ENCODE results near the gene UEVLD. TPM values are rescaled to one million over a fixed set of nuclear protein-coding genes. Genes with fewer than 3 reads are reported as not detected.
"Not testable (repeated sequence)": the region's sequence is repeated elsewhere in the genome, so short reads cannot be mapped to it uniquely, and the experiment has no call there.

The UEVLD gene
- total RNA-seq, 1 experiment from 2014 or later = 8.2 TPM

DNA sequence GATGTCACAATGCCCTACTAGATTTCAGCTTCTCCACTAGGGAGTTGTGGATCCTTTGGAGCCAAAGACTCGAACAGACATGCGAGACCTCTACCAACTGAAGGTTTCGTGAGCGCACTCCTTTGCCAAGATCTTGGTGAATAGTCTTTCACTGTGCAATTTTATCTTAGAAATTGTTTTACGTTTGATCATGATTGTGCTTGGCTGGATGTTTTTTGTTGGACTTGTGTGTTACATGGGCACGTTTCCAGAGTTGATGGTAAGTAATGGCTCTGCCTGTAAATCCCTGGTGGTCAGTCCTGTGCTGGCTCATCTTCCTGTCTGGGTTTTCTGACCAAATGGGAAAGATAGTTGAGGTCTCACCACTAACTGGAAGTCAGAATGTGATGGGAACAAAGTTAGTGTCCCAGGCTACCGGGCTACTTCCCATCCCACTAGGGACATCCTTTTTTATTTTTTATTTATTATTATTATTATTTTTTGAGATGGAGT, 11.3 kb upstream of the UEVLD start, which contains the start of gene MISFA:
Gene MISFA, plus strand, starts transcription at position 51 of the 492 bp plus-strand sequence. Its CDS starts 140 bp downstream, at position 191.
- H3K36me3 ChIP-seq = no peaks in the 10 kb centered on the region
- H3K9me3 ChIP-seq = no peaks in the 10 kb centered on the region
- no peak within 1 kb of the TSS for H3K4me3 ChIP-seq
- no peaks in the 10 kb centered on the region for H3K27me3 ChIP-seq
- DNase-seq = no peak

DNA sequence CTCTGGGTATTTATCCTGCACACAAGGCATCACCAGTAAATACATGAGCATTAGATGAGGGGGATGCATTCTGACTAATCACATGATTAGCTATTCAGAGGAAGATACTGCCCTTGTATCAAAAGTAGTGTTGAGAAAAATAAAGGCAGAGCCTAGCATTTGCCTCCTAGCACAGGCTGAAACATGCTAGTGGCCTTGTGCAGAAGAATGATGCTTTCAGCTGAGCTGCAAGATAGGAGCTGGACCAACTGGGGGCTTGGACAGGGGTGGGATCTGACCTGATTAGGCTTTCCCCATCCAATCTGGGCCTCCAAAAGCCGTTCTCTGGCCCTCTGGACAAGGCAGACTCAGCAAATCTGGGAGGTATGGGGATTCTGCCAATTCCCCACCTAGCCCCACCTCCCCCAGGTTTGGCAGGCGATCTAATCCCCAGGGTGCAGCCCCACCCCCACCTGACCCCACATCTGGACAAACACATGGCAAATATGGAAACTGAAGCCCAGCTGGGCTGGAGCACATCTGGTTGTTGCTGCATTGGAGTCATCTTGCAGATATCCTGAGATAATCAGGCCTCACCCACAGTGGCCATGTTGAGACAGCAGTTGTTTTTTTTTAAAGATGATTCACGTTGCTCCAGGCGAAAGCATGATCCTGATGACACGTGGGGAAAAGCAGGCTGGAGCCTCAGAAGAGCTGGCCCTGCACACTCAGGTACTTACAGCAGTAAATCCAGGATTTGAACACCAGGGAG, 6.6 kb upstream of the UEVLD start:
- no peak for DNase-seq
- H3K9me3 ChIP-seq = no peaks in the 10 kb centered on the region
- no peaks in the 10 kb centered on the region for H3K36me3 ChIP-seq
- H3K4me3 ChIP-seq = no peak overlapping the region
- no peaks in the 10 kb centered on the region for H3K27me3 ChIP-seq

- not testable (repeated sequence) for DNase-seq, H3K36me3 ChIP-seq, H3K4me3 ChIP-seq, H3K9me3 ChIP-seq, H3K27me3 ChIP-seq
Measured at GRCh38 chr11:18594088-18594487, 5.6 kb upstream of the UEVLD start.

DNA sequence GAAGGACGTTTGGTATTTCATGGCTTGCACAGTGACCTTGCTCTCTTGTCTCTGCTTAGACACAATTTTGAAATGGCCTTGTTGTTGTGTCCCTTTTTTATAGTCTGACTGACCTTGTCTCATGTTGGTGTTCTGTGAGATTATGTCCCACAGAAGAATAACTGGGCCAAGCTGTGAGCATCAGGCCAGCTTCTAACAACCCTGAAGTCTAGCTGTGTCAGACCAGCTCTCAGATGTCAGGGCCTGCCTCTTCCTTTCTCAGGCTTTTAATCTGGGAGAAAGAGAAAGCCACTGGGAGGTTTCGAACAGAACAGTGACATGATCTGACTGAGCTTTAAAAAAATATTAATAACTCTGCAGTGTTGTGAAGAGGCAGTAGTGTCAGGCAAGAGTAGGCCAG, 2.0 kb upstream of the UEVLD start:
- Histone ChIP-seq H3K9me3 (no peaks in the 10 kb centered on the region), H3K4me3 (no peak overlapping the region), H3K27me3 (no peaks in the 10 kb centered on the region), H3K36me3 (no peaks in the 10 kb centered on the region)
- no peak for DNase-seq

DNA sequence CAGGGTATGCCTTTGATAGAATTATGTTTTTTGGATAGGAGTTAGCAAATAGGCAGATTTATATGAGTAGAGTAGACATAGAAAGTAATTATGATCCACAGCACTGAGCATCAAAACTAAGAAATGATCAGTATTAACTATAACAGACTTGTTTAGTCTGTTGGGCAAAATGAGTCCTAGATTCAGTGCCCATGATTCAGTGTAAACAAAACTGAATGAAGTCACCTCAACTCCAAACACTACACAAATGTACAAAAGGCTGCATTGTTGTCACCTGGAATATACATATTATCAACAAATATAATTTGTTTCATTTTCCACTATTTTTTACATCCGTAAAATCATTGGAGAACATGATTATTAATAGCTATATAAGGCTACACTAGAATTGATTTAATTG, 6.7 kb downstream of the UEVLD start:
- H3K9me3 ChIP-seq = no peaks in the 10 kb centered on the region
- DNase-seq = no peak
- H3K4me3 ChIP-seq = no peak overlapping the region
- no peaks in the 10 kb centered on the region; the same call in 1 of the 2 replicates for H3K36me3 ChIP-seq
- no peaks in the 10 kb centered on the region for H3K27me3 ChIP-seq

- DNase-seq = no peak
- no peak overlapping the region for H3K4me3 ChIP-seq
- no peaks in the 10 kb centered on the region for H3K9me3 ChIP-seq
- H3K36me3 ChIP-seq = no peaks in the 10 kb centered on the region; the same call in 1 of the 2 replicates
- no peaks in the 10 kb centered on the region for H3K27me3 ChIP-seq
Measured at GRCh38 chr11:18580113-18580766, 8.3 kb downstream of the UEVLD start.

- Histone ChIP-seq H3K9me3 (no peaks in the 10 kb centered on the region), H3K4me3 (no peak overlapping the region), H3K27me3 (no peaks in the 10 kb centered on the region), H3K36me3 (no peaks in the 10 kb centered on the region; the same call in 1 of the 2 replicates)
- DNase-seq = no peak
Measured at GRCh38 chr11:18578975-18579598, 9.4 kb downstream of the UEVLD start.

DNA sequence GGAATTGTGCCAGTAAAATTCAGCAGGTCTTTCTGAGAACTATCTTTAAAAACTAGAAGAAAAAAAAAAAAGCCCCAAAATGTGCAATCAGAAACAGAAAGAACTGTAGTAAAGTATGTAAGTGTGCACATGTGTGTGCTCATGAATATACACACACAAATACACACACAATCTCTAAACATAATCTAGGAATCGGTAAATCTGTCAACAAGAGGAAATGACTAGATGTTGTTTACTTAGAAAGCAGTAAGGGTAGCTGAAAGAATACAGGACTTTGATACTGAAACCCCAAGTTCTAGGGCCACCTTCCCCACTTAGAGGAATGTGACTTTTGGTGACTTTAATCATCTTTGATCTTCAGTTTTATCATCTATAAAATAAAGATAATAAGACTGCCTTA, 13.2 kb downstream of the UEVLD start:
- DNase-seq = no peak
- Histone ChIP-seq H3K9me3 (no peaks in the 10 kb centered on the region), H3K4me3 (no peak overlapping the region), H3K27me3 (no peaks in the 10 kb centered on the region), H3K36me3 (no peaks in the 10 kb centered on the region; the same call in 1 of the 2 replicates)

DNA sequence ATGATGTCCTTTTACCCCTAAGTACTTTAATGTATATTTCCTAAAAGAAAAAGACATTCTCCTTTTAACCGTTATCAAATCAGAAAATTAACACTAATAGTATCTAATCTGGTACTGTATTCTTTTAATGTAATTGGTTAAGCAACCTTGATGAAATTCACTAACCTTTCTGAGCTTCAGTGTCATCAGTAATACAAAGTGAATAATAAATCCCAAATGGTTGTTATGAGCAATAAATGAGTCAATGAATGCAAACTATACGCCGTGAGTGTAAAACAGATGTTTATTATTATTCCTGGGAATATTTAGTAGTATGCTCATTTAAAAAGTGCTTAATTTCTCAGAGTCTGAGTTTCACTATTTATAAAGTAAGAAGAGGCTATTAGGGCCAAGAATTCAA, 21.5 kb downstream of the UEVLD start:
- Histone ChIP-seq H3K9me3 (no peaks in the 10 kb centered on the region), H3K27me3 (no peaks in the 10 kb centered on the region), H3K4me3 (no peak overlapping the region), H3K36me3 (no peaks in the 10 kb centered on the region; the same call in 1 of the 2 replicates)
- DNase-seq = no peak

DNA sequence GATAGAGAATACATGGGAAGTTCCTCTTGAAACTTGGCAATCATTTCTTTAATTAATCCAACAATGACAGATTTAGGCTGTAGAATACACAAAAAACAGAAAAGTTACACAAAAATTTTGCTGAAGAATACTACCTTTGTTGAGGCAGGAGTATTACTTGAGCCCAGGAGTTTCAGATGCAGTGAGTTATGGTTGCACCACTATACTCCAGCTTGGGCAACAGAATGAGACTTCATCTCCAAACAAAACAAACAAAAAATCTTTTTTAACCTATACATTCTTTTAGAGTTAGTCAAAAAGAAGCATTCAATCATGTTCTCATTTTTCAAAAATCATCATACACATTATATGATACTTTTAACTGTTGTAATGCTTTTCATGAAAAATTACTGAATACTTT, 22.1 kb downstream of the UEVLD start:
- no peak for DNase-seq
- no peaks in the 10 kb centered on the region; the same call in 1 of the 2 replicates for H3K36me3 ChIP-seq
- H3K27me3 ChIP-seq = no peaks in the 10 kb centered on the region
- no peaks in the 10 kb centered on the region for H3K9me3 ChIP-seq
- no peak overlapping the region for H3K4me3 ChIP-seq

DNA sequence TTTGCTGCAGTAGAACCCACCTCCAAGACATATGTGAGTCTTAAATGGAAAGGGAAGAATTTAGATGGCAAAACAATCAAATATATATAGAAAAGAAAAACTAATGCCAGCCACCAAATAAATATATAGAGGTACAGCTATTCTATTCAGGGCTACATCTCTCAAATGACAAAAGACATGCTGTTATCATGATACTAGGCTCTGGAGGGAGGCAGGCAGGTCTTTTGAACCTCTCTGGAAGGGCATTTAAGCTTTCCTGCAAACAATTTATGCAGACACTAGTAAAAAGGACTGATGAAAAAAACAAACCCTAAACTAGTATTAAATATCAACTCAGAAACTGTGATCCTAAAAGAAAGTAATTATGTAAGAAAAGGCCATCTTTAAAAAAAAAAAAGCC, 24.4 kb downstream of the UEVLD start:
- no peaks in the 10 kb centered on the region; the same call in 1 of the 2 replicates for H3K36me3 ChIP-seq
- no peaks in the 10 kb centered on the region for H3K27me3 ChIP-seq
- H3K4me3 ChIP-seq = no peak overlapping the region
- no peak for DNase-seq
- no peaks in the 10 kb centered on the region for H3K9me3 ChIP-seq

DNA sequence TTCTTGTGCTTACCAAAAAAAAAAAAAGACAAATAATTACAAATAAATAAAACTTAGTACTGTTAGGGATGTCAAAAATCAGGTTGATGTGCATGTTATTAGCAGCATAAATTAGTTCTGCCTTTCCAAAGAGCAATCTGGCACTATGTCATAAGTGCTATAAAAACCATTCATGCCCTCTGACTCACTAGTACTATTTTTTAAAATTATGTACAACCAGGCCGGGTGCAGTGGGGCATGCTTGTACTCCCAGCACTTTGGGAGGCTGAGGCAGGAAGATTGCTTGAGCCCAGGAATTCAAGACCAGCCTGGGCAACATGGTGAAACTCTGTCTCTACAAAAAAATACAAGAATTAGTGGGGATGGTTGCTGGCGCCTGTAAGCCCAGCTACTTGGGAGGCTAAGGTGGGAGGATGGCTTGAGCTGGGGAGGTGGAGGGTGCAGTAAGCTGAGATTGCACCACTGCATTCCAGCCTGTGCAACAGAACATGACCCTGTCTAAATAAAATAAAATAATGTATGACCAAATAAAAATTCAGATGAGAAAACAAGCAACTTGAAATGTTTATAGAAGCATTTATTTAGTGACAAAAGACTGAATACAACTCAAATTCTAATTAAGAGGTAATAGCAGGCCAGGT, 25.3 kb downstream of the UEVLD start:
- Histone ChIP-seq H3K4me3 (no peak overlapping the region), H3K27me3 (no peaks in the 10 kb centered on the region), H3K36me3 (no peaks in the 10 kb centered on the region; the same call in 1 of the 2 replicates), H3K9me3 (no peaks in the 10 kb centered on the region)
- peak; percentile 11 for DNase-seq

- no peaks in the 10 kb centered on the region for H3K27me3 ChIP-seq
- no peak for DNase-seq
- H3K4me3 ChIP-seq = no peak overlapping the region
- no peaks in the 10 kb centered on the region for H3K9me3 ChIP-seq
- H3K36me3 ChIP-seq = no peaks in the 10 kb centered on the region
Measured at GRCh38 chr11:18548001-18548400, 40.5 kb downstream of the UEVLD start.

- no peak for DNase-seq
- Histone ChIP-seq H3K27me3 (no peaks in the 10 kb centered on the region), H3K36me3 (no peaks in the 10 kb centered on the region; the same call in 1 of the 2 replicates), H3K9me3 (no peaks in the 10 kb centered on the region), H3K4me3 (no peak overlapping the region)
Measured at GRCh38 chr11:18540207-18541009, 48.1 kb downstream of the UEVLD start.

DNA sequence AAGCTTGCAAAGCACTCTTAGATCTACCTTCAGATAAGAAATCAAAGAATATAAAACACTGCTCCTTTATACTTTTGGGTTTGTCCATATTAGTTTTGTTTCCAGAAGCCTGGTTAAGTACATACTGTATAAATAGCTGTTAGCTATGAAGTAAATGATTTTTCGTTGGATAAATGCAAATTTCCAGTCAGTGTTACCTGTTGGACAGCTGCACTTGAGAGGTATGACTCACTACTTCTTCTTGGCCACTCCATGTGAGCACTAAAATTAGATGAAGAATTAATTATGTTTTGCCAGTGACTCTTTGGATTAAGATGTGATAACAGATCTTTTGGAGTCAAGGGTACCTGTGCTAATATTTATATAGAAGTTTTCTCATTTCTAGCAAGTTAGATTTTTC, 52.3 kb downstream of the UEVLD start:
- H3K27me3 ChIP-seq = no peaks in the 10 kb centered on the region
- H3K9me3 ChIP-seq = no peaks in the 10 kb centered on the region
- no peak overlapping the region for H3K4me3 ChIP-seq
- H3K36me3 ChIP-seq = peaks cover 2% of the 10 kb centered on the region; the same call in 1 of the 2 replicates
- DNase-seq = no peak

DNA sequence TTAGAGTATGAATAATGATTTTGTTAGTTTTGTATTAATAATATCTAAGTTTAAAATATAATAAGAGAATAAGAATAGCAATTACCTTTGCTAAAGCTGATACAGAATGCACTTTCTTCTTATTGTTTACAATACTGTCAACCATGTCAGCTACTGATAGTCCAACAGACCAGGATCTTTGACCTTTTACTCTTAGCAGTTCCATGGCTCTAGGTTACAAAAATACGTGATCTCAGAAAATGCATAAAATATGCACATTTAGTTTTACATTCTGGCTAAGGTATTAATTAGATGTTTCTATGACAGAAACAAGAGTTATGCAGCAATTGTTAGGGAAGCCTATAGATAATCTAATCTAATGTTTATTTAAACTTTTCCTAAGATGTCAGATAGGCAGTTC, 54.3 kb downstream of the UEVLD start:
- no peak for DNase-seq
- H3K4me3 ChIP-seq = no peak overlapping the region
- no peaks in the 10 kb centered on the region for H3K27me3 ChIP-seq
- H3K36me3 ChIP-seq = 0 out of 2 replicates have a peak, but pooled peaks cover 2% of the 10 kb centered on the region
- H3K9me3 ChIP-seq = no peaks in the 10 kb centered on the region

Data from MG63 (cell line).